Measurements from ENCODE around the gene MBD1.
A peak's percentile ranks its signal among the peaks of the same experiment; 100 is the strongest.
"Not testable (repeated sequence)": the region's sequence is repeated elsewhere in the genome, so short reads cannot be mapped to it uniquely, and the experiment has no call there.

The MBD1 gene

DNA sequence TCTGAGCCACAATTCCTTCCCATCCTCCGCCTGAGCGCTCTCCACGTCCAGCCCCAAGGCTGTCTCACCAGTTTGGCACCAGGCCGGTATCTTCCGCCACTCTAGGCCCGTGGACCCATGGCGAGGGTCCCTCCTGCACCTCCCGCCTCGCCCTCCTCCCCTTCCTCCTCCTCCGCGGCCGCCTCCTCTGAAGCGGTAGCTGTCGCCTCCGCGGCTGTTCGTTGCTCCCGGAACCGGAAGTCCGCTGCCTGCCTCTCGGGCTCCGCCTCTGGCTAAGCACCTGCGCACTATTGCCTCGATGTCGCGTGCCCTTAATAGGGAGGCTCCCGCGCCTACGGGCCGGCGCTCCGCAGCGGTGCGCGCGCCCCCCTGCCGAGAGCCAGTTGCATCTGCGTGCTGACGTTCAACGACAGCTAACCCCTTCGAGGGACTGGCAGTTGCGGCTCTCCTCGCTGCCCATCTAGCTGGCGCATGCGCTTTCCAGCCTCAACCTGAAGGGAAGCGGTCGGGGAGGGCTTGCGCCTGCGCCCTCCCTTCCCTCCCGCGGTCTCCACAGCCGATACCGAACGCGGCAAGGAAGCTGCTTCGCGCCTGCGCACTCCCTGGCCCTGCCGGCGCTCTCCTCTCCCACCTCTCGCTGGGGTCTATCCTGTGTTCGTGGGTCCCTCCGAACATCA, at the start of gene MBD1:
Gene MBD1 (minus strand): TSS at position 229 of the 677 bp plus-strand sequence. CDS start 1,531 bp downstream, outside the sequence.
- DNase-seq: peak; percentile 95

DNA sequence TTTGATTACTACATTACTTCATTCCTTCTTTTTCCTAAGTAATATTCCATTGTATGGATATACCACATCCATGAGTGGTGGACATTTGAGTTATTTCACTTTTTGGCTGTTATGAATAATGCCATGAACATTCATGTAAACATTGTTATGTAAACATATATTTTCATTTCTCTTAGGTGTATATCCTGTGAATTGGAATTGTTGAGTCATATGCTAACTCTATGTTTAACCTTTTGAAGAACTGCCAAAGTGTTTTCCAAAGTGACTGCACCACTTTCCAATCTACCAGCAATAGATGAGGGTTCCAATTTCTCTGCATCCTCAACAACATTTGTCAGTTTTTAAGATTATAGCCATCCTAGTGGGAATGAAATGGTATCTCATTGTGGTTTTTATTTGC, 48.9 kb upstream of the MBD1 start:
- no peak for DNase-seq

- no peak for DNase-seq
These were observed 46.7 kb upstream of the MBD1 start for GRCh38 chr18:50327983-50328382.

DNA sequence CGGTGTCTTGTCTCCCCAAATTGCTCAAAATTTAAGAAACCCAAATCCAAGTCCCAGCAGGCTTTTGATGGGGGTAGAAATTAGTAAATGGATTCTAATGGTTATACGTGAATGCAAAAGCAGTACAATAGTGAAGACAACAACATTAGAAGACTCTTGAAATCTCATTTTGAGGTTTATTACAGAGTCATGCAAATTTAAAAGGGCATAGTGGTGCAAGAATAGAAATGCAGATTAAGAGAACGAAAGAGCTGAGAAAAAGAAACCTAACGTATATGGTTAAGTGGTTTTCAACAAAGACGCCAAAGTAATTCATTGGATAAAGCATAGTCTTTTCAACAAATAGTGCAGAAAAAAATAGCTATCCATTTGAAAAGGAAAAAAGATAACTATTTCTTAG, 39.4 kb upstream of the MBD1 start:
- DNase-seq: no peak

DNA sequence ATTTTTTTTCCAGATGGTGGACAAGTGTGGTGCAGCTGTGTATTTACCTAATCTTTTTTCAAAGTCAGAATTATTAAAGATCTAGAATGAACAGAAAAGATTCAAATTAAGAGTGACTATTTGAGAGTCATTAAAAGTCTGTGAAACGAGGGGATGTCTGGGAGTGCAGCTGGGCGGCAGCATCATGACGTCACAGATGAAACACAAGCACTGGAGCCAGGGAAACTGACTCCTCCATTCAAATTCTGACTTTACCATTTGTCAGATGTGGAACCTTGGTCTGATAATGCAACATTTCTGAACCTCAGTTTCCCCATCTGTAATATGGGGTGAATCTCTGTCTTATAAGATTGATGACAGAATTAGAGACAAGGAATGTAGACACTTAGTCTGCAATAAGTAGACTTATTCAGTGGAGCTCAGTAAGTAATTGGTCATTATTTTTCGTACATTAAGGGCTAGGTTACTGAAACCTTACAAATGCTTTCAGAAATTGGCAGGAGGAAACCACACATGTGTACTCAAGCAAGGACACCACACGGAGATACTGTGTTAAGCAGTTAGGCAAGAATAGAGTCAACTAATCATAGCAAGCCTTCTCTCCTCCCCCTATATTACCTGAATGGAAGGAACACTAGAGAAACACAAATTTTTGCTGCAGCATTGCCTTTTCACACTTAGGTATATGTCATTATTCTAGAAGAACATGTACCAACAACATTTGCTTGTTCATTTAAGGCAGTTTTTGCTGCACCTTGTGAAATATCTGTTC, 34.0 kb upstream of the MBD1 start:
- no peak for DNase-seq

GRCh38 chr18:50313873-50314460, 32.6 kb upstream of the MBD1 start:
- no peak for DNase-seq

DNA sequence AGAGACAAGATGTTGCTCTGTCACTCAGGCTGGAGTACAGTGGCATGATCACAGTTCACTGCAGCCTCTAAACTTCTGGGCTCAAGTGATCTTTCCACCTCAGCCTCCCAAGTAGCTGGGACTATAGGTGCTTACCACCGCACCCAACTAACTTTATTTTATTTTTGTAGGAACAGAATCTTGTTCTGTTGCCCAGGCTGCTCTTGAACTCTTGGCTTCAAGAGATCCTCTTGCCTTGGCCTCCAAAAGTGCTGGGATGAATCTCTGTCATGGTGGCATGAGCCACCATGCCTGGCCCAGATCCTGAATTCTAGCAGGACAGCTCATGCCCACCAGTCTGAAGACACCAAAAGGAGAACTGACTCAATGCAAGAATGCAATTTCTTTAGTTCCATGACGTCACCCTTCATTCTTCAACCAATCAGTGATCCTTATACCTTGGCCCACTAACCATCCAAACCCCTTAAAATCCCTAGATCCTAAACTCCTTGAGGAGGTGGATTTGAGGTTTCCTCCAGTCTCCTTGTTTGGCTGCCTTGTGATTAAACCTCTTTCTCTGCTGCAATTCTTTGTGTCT, 31.8 kb upstream of the MBD1 start:
- no peak for DNase-seq

DNA sequence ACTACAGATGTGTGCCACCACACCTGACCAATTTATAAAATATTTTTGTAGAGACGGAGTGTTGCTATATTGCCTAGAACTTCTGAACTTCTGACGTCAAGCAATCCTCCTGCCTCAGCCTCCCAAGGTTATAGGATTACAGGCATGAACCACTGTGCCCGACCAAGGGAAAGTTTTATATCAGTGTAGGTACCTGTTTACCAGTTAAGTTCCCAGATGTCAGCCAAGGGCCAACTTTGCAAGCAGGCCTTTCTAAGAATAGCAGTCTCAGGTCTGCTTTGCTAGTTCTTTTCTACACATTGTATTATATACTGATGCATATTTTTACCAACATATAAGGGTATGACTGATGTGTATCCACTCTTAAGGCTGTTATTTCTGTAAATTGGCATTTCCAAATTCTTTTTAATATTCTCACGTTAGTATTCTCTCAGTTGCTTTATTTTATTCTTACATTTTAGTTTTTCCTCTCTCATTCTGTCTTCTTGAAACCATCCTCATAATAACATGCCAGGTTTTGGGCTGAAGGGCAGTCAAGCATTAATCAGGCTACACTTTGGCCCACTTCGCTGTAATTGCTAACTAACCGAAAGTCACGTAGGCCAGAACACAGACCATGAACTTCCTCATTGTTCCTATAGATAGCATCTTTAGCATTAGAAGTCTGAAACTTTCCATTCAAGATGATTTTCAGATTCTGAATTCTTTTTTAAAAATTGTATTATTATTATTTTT, 31.1 kb upstream of the MBD1 start:
- DNase-seq: no peak

DNA sequence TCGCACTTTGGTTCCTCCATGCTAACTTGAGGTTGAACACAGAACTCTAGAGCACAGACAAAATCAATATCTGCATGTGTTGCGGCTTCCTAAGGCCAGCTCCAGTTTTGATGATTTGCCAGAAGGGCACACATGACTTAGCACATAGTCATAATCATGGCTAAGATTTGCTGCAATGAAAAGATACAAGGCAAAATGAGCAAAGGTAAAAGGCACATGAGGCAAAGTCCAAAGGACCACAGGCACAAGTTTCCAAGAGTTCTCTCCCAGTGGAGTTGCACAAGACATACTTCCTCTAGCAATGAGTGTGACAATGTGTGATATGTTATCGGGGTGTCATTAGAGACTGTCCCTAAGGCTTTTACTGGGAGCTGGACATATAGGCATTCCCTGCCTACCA, 30.3 kb upstream of the MBD1 start:
- DNase-seq: no peak

DNA sequence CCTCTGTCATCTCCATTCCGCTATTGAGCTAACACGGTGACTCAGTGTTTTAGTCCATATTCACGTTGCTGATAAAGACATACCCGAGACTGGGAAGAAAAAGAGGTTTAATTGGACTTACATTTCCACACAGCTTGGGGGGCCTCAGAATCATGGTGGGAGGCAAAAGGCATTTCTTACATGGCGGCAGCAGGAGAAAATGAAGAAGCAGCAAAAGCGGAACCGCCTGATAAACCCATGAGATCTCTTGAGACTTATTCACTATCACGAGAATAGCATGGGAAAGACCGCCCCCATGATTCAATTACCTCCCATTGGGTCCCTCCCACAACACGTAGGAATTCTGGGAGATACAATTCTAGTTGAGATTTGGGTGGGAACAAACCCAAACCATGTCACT, 28.8 kb upstream of the MBD1 start:
- DNase-seq: no peak

GRCh38 chr18:50308851-50309250, 27.5 kb upstream of the MBD1 start:
- not testable (repeated sequence) for DNase-seq

GRCh38 chr18:50307738-50308470, 26.6 kb upstream of the MBD1 start:
- peak; percentile 80 for DNase-seq

DNA sequence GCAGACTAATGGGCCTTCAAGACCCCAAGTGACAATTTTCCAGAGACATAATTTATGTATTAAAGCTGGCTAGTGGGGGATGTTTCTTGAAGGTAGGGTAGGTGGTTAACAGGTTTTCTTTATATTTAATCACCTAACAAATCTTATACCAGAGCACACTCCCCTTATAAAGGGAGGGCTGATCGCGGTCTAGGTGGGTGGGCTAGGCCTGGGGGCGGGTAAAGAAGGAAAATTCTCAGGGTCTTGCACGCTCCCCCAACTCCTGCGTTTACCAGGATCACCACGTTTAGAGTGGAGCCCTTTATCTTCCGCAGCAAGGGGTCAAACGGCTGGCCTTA, 26.0 kb upstream of the MBD1 start:
- DNase-seq: no peak

DNA sequence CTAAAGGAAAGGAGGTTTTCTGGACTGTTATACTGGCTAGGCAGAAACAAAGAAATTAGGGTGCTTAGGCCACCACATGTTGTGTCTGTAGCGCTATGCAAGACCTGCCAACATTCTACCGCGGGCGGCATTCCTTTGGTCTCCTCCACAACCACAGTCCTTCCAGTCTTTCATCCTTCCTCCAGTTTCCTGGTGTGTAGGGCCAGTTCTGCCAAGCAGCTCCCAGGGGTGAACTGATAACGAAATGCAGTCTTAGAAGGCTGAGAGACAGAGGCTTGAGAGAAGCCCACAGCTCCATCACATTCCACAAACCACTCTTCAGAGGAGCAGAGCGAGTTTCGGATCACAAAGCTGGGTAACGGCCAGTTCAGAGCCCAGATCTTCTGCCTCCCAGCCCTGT, 25.6 kb upstream of the MBD1 start:
- no peak for DNase-seq

GRCh38 chr18:50301074-50301473, 19.8 kb upstream of the MBD1 start:
- no peak for DNase-seq

DNA sequence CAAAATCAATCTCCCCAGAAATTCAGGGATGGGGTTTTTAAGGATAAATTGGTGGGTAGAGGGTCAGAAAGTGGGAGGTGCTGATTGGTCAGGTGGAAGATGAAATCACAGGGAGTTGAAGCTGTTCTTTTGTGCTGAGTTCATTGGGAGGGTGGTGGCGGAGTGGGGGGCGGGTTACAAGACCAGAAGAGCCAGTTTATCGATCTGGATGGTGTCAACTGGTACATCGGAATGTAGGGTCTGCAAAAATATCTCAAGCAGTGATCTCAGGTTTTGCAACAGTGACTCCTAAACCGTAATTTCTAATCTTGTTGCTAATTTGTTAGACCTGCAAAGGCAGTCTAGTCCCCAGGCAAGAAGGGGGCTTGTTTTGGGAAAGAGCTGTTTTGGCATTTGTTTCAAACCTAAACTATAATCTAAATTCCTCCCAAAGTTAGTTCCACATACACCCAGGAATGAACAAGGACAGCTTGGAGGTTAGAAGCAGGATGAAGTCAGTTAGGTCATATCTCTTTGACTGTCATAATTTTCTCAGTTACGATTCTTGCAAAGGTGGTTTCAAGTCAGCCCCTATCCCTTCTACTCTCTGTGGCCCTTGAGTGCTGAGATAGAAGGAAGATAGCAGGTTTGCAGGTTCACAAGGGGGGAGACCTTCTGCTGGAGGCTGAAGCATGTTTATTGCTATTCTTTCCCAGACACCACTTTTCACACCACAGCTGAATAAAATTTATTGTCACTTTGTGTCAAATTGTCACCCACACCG, 18.5 kb upstream of the MBD1 start:
- no peak for DNase-seq

DNA sequence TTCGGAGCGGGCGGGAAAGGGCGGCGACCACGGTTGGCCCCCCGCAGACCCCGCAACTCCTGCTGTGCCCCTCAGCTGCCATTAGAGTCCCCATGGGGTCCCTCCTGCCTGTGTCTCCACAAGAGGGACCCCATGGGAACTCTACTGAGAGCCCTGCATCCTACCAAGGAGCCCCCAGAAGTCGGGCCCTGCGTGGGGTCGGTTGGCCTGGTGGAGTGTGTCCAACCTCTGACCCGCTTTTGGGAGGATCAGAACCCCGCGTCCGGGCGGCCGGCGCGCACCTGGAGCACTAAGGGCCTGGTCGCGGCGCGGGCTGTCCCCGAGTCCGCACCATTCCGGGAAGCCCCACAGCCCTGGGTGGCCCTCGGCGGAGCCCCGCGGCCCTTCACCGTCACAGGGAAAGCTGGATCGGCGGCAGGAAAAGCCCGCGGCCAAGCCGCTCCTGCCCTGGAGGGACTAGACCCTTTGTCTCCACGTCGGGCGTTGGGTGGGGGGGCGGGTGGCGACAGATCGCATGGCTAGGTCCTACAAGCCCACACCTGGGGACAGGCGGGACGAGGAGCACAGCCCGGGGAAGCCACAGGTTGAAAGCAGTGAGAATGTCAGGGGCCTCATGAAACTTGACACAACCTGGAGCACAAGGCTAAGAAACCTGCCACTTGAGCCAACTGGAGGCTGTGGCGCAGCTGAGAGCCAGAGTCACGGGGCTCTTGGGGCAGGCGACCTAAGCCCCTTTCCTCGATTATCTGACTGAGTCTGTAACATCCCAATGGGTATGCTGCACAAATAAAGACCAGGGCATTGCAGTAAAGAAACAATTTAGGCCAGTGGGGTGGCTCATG, 17.3 kb upstream of the MBD1 start:
- DNase-seq: no peak

- DNase-seq: peak; percentile 62
These were observed 16.5 kb upstream of the MBD1 start for GRCh38 chr18:50297621-50298442.

- no peak for DNase-seq
These were observed 11.7 kb upstream of the MBD1 start for GRCh38 chr18:50293039-50293438.

DNA sequence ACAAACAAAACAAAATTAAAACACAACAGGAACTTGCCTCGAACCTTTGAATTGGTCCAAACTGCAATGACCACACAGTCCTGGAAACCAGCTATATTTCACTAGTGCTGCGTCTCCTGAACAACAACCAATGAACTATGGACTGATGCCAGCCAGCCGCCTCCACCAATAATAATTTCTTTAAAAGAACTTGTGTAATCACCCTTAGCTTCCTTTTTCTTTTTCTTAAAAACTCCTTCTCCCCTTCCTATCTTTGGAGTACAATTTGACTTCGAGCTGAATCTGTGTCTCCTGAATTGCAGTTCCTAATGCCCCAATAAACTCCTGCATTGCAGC, 7.8 kb upstream of the MBD1 start:
- no peak for DNase-seq

Data from activated effector memory CD4-positive, alpha-beta T cell treated with Interleukin-2 at 50 U/mL for 16 hours (primary cell).